B cell (primary cell): ENCODE measurements around the gene AOPEP.

Experiments used
- EZH2 ChIP-seq: IDR thresholded peaks from 2 replicates; pipeline ENCODE4 v1.6.1; 2012; ENCODE audit warnings: borderline replicate concordance, low read depth, mild to moderate bottlenecking, moderate library complexity, low read length; ENCODE audit not compliant: insufficient read depth, poor library complexity, severe bottlenecking
- TF ChIP-seq, protein P1 (sequence below): fragments of 200-600 bp; IDR thresholded peaks from one replicate; pipeline ENCODE4 v1.8.0; 2022; ENCODE audit warnings: antibody characterized with exemption, mild to moderate bottlenecking

DNA sequence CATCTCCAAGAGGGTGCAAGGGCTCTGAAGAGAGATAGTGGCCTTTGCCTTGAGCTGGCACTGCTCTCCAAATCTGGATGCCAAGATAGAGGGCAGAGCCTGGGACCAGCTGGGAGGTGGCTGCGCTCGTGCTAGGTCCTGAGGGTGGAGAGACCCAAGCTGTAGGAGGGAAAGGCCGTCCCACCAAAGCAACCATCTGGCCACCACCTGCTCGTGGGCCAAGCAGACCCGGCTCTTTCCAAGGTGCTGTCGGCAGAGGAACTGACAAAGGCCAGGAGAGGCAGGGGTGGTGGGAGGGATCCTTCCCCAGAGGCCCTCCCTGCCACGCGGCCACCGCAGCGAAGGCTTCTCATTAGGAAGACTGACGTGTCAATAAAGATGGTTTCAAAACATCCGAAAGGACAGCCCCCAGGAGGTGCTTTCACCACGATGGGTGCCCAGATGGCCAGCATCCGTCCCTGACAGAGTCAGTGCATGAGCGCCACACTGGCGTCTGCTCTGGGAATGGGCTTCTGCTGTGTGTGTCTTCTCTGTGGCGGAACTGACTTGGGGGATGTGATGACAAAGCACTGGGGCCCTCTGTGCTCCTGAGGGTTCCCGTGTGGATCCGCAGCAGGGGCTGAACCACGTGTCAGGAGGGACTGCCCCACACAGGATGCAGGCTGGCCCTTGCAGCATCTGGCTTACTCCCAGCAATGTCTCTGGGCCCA is 377.5 kb downstream of the AOPEP start:
- TF ChIP-seq, protein P1, sequence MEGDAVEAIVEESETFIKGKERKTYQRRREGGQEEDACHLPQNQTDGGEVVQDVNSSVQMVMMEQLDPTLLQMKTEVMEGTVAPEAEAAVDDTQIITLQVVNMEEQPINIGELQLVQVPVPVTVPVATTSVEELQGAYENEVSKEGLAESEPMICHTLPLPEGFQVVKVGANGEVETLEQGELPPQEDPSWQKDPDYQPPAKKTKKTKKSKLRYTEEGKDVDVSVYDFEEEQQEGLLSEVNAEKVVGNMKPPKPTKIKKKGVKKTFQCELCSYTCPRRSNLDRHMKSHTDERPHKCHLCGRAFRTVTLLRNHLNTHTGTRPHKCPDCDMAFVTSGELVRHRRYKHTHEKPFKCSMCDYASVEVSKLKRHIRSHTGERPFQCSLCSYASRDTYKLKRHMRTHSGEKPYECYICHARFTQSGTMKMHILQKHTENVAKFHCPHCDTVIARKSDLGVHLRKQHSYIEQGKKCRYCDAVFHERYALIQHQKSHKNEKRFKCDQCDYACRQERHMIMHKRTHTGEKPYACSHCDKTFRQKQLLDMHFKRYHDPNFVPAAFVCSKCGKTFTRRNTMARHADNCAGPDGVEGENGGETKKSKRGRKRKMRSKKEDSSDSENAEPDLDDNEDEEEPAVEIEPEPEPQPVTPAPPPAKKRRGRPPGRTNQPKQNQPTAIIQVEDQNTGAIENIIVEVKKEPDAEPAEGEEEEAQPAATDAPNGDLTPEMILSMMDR, result no peak
- no peak for TF ChIP-seq EZH2
